HCT116 (cell line): ENCODE measurements around the gene GRM1.

Source experiments
- EZH2 ChIP-seq: fragments of 200-600 bp; sonication (generic); IDR thresholded peaks from 2 replicates; pipeline ENCODE4 v1.6.1; 2017; ENCODE audit warnings: antibody characterized with exemption, mixed run types
- TF ChIP-seq, protein P1 (sequence below), 3 experiments: fragments of 200-600 bp in 1 of 3; sonication (generic) in 1 of 3; IDR thresholded peaks in 2 of 3; conservative IDR thresholded peaks in 1 of 3; 2 replicates each; pipeline ENCODE4 v1.5.1; 2012 to 2017; ENCODE audit warnings: low read depth in 2 of 3, low read length in 2 of 3, antibody characterized with exemption in 1 of 3, borderline replicate concordance in 1 of 3, control low read depth in 1 of 3, mild to moderate bottlenecking in 1 of 3, mixed read lengths in 1 of 3, mixed run types in 1 of 3, moderate library complexity in 1 of 3; ENCODE audit not compliant: insufficient read depth in 1 of 3
- TF ChIP-seq, protein P2 (sequence below): IDR thresholded peaks from 2 replicates; pipeline ENCODE4 v1.6.1; 2012; ENCODE audit warnings: low read depth

DNA sequence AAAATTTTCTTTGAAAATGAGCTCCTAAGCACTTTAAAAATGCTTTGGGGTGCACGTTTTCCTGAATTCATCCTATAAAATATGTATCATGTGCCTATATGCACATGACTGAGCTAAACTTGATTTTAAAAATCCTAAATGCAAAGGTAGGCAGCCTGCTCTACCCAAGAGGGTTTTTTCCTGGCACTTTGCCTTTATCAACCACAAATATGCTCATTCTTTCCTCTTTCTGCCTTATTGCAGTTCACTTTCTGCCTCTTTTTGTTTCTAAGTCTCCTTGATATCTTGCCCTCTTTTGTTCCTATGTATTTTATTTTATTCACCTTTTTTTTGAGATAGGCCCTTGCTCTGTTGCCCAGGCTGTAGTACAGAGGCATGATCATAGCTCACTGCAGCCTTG lies 229.3 kb downstream of the GRM1 start:
- TF ChIP-seq, protein P1, sequence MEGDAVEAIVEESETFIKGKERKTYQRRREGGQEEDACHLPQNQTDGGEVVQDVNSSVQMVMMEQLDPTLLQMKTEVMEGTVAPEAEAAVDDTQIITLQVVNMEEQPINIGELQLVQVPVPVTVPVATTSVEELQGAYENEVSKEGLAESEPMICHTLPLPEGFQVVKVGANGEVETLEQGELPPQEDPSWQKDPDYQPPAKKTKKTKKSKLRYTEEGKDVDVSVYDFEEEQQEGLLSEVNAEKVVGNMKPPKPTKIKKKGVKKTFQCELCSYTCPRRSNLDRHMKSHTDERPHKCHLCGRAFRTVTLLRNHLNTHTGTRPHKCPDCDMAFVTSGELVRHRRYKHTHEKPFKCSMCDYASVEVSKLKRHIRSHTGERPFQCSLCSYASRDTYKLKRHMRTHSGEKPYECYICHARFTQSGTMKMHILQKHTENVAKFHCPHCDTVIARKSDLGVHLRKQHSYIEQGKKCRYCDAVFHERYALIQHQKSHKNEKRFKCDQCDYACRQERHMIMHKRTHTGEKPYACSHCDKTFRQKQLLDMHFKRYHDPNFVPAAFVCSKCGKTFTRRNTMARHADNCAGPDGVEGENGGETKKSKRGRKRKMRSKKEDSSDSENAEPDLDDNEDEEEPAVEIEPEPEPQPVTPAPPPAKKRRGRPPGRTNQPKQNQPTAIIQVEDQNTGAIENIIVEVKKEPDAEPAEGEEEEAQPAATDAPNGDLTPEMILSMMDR (IDR thresholded peaks at IDR 0.05 in 2 of 3, conservative IDR thresholded peaks at IDR 0.05 in 1 of 3; ENCODE audit: borderline replicate concordance in 1 of 3, insufficient read depth in 1 of 3, low read depth in 2 of 3, low read length in 2 of 3), result no peak
- TF ChIP-seq, protein P2, sequence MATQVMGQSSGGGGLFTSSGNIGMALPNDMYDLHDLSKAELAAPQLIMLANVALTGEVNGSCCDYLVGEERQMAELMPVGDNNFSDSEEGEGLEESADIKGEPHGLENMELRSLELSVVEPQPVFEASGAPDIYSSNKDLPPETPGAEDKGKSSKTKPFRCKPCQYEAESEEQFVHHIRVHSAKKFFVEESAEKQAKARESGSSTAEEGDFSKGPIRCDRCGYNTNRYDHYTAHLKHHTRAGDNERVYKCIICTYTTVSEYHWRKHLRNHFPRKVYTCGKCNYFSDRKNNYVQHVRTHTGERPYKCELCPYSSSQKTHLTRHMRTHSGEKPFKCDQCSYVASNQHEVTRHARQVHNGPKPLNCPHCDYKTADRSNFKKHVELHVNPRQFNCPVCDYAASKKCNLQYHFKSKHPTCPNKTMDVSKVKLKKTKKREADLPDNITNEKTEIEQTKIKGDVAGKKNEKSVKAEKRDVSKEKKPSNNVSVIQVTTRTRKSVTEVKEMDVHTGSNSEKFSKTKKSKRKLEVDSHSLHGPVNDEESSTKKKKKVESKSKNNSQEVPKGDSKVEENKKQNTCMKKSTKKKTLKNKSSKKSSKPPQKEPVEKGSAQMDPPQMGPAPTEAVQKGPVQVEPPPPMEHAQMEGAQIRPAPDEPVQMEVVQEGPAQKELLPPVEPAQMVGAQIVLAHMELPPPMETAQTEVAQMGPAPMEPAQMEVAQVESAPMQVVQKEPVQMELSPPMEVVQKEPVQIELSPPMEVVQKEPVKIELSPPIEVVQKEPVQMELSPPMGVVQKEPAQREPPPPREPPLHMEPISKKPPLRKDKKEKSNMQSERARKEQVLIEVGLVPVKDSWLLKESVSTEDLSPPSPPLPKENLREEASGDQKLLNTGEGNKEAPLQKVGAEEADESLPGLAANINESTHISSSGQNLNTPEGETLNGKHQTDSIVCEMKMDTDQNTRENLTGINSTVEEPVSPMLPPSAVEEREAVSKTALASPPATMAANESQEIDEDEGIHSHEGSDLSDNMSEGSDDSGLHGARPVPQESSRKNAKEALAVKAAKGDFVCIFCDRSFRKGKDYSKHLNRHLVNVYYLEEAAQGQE, result no peak
- no peak for TF ChIP-seq EZH2
